HG02571 (cell line): ENCODE results near the gene CYP27A1.

Experiments
- ATAC-seq: cut with Tn5 transposase; IDR thresholded peaks from one replicate; pipeline ENCODE4 v1.9.1; 2021; ENCODE audit warnings: mild to moderate bottlenecking, moderate library complexity; ENCODE audit not compliant: unreplicated experiment

The CYP27A1 gene

DNA sequence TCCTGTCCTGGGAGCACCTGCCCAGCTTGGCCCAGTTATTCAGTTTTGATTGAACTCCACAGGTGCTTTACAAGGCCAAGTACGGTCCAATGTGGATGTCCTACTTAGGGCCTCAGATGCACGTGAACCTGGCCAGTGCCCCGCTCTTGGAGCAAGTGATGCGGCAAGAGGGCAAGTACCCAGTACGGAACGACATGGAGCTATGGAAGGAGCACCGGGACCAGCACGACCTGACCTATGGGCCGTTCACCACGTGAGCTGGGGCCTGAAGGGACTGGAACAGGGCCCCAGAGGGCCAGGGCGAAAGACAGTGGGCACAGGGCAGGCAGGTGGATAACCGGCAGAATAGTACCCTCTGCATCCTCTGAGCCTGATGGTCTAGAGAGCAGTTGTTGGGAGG lies 27.6 kb downstream of the CYP27A1 start:
- no peak for ATAC-seq

DNA sequence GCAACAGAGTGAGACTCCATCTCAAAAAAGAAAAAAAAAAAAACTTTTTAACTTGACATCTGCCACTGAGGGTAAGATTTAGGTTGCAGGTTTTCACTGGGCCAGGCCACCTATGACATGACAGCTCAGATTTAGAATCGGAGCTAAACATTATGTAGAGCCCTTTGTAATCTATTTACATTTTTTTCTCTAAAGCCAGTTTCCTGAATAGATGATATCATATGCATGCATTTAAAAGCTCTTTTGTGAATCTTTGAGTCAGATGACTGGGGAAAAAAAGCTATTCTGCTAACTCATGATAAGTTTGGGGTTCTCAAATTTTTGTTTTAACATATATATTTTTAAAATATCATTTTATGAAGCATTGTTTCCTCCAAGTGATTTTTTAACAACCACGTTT lies 28.3 kb downstream of the CYP27A1 start:
- no peak for ATAC-seq

GRCh38 chr2:218811382-218811781 lies 29.4 kb downstream of the CYP27A1 start:
- no peak for ATAC-seq

GRCh38 chr2:218812096-218812815 lies 30.3 kb downstream of the CYP27A1 start:
- no peak for ATAC-seq

DNA sequence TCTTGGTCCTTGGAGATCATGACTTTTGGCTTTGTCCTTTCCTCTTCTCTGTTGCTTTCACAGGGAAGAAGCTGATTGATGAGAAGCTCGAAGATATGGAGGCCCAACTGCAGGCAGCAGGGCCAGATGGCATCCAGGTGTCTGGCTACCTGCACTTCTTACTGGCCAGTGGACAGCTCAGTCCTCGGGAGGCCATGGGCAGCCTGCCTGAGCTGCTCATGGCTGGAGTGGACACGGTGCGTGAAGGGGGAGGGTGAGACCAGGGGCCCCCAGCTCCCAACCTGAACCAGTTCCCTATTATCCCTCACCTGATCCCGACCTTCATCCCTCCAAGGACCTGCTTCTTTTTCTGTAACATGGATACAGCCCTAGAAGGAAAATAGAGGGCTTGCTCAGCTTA lies 30.9 kb downstream of the CYP27A1 start:
- ATAC-seq = no peak

- ATAC-seq = no peak
Measured at GRCh38 chr2:218813771-218814460, 32.0 kb downstream of the CYP27A1 start.

GRCh38 chr2:218814540-218815243 lies 32.7 kb downstream of the CYP27A1 start:
- ATAC-seq = no peak

DNA sequence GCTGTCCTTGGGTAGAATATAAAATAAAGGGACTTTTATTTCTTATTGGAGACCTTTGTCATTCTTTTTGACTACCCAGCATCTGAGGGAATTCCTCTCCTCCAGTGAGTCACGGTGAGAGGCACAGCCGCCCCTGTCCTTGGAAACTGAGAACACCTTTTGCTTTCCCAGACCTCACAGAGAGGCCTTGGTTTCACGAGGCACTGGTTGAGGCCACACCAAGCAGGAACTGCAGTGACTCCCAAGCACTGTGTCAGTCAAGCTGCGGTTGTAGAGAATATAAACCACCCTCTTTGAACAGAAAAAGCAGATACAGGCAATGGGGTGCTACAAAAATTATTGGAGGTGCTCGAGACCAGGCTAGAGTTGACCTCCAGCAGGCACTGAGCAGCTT lies 33.3 kb downstream of the CYP27A1 start:
- ATAC-seq = no peak

DNA sequence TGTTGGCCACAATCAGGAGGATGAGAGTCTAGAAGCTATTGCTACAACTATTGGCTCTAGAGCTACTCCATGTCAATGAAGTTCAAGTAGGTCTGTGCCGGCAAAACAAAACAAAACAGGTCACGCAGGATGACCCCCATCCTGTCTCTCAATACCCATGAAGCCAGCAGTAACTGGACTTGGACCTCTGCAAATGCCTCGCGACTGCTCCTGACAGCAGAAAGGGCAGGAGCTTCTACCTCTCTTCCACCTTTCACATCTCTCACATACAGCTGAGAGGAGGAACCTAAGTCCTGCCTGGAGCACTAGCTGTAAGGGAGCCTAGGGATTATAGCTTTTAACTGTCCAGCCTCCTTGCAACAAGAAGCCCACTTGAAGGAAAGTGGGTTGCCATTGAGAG lies 33.7 kb downstream of the CYP27A1 start:
- ATAC-seq = no peak

DNA sequence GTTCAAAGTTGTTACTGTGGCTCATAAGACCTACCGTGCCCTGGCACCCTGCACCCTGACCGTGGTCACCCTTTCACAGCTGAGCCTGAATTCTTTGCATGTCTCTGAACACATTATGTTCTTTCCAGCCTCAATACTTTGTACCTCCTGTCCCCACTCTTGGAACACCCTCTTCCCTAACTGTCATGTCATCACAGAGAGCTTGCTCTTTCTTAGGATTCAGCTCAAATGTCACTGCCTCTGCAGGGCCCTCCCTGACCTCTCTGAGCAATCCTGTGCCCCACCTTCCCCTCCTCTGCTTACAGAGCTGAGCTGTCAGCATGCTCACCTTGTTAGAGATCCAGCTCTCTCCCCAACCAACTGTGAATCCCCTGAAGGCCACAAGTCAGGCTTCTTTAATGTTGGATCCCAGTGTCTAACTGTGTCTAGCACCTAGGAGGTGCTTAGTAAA lies 34.6 kb downstream of the CYP27A1 start:
- no peak for ATAC-seq

- no peak for ATAC-seq
Measured at GRCh38 chr2:218819093-218819492, 37.1 kb downstream of the CYP27A1 start.

DNA sequence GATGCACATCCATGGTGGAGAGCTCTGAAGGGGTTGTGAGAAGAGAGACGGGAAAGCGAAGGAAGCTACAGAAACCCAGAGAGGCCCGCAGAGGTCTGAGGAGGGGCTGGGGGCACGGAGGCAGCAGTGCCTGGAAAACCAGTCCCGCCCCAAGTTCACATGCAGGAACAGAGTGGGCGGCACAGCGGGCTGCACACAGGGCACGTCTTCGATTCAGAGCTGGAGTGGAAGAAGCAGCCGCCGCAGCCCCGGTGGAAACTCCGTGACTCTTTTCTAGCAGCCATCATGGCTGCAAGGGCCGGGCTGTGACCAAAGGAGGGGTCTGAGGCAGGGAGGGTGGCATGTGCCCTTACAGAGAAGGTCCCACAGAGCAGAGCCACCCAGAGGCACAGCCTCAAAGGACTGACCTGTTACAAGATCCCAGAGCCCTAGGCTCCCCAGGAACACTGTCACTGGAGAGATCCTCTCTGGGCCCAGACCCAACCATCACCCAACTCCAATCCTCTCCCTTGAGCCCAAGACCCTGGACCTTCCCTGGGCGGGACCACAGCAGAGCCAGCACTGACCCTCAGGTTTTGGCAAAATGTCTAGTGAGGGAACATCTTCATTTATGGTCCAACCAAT lies 38.9 kb downstream of the CYP27A1 start:
- no peak for ATAC-seq

GRCh38 chr2:218821605-218822211 lies 39.8 kb downstream of the CYP27A1 start:
- no peak for ATAC-seq

GRCh38 chr2:218822622-218823021 lies 40.7 kb downstream of the CYP27A1 start:
- ATAC-seq = no peak

- no peak for ATAC-seq
Measured at GRCh38 chr2:218823196-218823855, 41.4 kb downstream of the CYP27A1 start.

DNA sequence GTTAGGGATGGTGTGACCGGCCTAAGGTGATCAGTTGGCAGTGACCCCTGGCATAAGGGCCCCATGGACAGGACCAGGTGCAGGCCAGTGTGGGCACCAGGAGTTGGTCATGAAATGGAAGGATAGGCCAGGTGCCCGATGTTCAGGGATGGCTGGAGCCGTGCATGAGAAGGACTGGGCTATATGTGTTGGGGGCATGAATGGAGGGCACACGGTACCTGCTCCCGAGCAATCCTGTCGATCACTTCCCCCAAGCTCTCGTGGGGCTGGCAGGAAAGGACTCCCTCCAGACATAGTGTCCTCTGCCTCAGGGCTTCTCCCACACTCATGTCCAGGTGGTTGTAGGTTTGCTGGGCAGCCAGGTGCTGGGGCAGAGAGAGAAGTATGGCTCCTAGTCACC lies 42.1 kb downstream of the CYP27A1 start:
- ATAC-seq = no peak

GRCh38 chr2:218826791-218827190 lies 44.8 kb downstream of the CYP27A1 start:
- ATAC-seq = no peak

DNA sequence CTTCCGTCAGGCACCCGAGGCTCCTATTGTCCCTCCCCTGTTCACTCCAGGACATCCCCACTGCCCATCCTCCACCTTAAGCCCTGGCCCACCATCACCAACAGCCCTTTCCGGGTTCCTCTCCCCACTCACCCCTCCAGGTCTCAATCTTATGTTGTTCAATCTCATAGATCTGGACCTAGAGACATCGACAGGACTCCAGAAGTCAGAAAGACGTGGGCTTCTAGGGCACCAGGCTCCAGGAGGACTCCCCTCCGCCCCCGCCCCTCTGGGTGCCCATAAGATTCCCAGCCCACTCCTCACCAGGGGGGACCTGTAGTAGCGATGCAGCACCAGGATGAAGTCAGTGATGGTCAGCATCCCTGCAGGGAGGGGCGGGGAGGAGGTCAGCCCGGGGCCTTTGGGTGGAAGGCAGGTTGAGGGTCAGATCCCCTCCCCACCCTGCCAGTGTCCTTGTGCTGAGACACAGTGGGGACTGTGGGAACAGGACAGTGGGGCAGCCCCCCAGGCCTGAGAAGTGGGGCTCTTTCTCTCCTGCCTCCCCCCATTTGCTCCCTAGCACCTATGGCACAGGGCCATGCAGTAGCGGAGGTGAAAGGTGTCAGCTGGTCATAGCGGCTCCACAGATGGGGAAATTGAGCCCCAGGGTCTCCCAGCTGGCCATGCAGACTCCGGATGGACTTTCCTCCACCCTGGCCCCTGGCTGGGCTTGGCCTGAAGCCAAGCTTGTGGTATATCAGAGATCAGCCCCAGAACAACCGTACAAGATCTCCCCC lies 45.9 kb downstream of the CYP27A1 start:
- no peak for ATAC-seq

- no peak for ATAC-seq
Measured at GRCh38 chr2:218828477-218828778, 46.5 kb downstream of the CYP27A1 start.

GRCh38 chr2:218829868-218830451 lies 48.0 kb downstream of the CYP27A1 start:
- no peak for ATAC-seq
